HG03280 (cell line): ENCODE measurements around the gene LMO3.
"Not testable (repeated sequence)": the region's sequence is repeated elsewhere in the genome, so short reads cannot be mapped to it uniquely, and the experiment has no call there.

Experiments
- ATAC-seq: cut with Tn5 transposase; IDR thresholded peaks from one replicate; pipeline ENCODE4 v1.9.1; 2021; ENCODE audit warnings: mild to moderate bottlenecking, moderate library complexity; ENCODE audit not compliant: unreplicated experiment

LMO3 gene

GRCh38 chr12:16553457-16553856, 52.5 kb downstream of the LMO3 start:
- no peak for ATAC-seq

GRCh38 chr12:16552301-16552700, 53.7 kb downstream of the LMO3 start:
- ATAC-seq: no peak

DNA sequence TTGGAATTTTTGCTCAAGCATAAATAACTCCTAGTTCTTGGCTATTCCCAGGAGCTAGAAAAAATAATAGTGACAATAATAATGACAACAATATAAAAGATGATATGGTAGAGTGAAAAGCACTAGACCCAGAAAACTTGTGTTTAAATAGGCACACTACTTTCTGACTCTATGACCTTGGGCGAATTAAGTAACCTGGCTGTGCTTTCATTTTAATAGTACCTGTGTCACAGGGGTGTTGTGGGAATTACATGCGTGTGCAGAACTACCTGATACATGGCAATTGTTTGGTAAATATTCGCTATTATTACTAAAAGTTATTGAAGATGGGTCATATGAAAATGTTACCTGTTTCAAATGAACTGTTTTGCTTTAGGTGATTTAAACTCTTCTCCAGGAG, 60.1 kb downstream of the LMO3 start:
- ATAC-seq: no peak

DNA sequence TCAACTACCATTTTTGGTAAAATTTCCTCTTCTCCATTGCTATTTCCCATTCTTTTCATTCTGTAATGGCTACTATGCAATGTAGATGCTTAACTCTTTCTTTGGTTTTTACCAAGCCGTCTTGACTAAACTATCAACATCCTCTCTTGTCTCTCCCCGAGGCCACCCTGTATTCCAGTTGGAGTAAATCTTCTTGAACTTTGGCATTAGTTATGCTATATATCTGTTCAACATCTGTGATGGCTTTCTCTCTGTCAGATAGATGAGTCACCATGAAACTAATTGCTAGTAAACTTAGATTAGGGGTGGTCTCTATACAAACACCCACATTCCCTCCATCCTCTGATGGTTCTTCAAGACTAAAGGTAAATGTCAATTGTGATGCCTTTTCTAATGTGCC, 63.4 kb downstream of the LMO3 start:
- no peak for ATAC-seq

GRCh38 chr12:16537652-16538051, 68.3 kb downstream of the LMO3 start:
- not testable (repeated sequence) for ATAC-seq

DNA sequence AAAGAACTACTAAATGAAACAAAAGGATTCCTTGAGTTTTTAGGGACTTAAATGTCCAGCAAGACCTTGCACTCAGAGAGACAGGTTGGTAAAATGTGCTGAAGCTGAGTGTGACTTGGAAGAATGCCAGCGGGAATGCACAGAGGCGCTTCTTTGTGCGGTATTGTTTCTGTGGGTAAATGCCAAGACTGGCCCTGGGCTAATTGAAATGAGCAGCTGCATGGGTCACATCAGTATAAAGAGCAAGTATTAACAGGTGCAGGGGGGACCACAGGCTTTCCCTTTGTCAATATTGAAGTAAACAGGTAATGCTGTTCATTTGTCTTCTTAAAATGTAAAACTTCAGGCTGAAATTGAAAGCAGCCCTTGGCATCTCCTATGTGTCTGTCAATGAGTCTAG, 74.3 kb downstream of the LMO3 start:
- no peak for ATAC-seq

DNA sequence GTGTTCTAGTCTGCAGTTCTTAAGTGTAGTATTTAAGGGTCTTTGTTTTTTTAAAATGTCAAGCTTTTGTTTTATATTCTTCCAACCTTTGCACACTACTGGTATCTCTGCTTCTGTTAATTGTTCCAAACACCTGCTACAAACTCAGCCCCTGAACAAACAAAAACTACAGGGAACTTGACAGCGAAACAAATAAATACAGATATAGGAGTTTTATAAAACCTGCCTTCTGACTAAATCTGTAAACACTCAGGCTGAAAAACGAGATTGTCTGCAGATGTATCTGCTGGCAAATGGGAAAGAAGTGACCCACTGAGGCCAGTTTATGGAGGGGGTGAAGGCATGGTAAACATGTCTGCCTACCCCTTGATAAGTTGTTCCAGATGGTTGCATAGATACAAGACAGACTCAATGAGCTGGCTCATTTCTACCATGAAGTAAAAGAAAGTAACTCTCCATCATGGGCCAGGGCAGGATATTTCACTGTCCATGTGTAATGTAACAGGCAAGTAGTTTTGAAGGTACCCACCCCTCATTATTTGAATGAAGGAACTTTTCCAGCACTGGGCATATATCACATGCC, 75.6 kb downstream of the LMO3 start:
- no peak for ATAC-seq

DNA sequence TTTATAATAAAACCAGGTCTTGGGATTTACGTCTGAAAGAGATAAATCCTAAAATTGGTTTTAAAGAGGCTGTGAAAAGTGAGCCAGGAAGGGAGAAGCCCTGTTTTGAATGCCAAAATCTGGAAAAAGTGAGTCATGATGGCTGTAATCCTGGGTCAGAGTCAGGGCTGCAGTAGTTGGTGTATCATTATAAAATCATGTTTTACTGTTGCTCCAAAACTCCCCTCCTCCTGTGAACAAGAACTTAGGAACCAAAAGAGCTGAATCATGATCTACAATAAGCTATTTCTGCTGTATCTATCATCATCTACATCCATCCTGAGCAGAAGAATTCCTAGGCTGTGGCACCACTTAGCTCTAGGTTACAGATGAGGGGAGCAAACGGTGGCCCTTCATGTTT, 79.3 kb downstream of the LMO3 start:
- ATAC-seq: no peak

GRCh38 chr12:16524378-16524777, 81.6 kb downstream of the LMO3 start:
- no peak for ATAC-seq

- ATAC-seq: no peak
Measured at GRCh38 chr12:16523951-16524331, 82.0 kb downstream of the LMO3 start.

DNA sequence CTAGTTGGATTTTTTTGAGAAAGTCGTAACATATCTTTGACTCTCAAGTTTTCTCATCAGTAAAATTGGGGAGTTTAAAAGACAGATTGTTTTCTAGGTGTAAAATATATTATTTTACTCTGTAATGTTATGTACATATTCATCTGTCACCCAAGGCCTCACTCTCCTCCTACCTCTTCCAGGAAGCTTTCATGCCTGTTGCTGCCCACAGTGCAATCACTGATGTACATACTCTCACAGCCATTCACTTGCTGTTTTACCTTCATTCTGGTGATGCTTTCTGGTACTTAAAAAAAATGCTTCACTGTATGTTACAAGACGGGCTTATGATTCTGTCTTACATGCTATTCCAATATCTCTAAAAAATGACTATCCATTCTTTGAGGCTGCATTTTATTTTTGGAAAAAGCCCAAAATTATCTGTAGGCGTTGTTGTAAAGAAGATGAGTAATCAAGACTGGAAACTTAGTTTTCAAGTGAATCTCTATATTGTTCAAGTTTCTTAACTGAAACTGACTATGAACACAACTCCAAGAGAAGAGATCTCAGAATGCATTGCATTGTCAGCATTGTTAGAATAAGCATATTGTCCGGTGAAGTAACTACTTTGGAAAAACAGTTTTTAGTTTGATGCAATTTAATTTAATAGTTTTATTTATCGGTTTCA, 82.5 kb downstream of the LMO3 start:
- no peak for ATAC-seq

DNA sequence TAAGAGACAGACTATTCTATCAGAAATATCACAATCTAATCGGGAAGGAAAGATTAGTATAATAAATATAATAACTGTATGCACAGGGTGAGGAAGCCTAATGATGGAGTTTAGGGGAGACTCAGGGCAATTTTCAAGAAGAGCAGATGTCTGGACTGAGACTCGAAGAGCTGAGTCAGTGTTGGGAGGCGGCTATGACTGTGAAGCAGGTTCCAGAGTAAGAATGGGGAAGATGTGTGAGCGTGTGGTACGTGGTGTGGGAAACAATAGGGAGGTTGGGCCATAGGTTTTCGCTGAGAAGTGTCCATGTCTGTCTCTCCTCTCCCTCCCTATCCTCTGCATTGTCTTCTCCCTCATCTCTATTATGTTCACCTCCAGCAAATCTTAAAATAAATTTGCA, 85.6 kb downstream of the LMO3 start:
- no peak for ATAC-seq

DNA sequence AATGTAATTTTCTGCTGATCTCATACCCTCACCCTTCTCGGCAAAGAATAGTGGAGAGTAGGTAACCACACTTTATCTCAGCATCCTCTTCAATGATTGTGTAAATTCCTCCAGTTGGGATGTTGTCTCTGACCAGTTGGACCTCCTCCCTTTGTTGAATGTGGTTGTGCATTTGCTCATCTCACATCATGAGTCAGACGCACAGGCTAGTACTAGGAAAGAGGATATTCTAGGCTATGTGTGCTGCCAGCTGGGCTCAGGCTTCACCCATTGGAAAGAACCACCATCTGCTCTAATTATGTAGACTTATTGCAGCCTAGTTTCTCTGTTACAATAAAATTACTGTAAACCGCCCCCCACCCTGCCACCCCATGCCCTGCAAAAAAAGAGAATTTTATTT, 90.3 kb downstream of the LMO3 start:
- ATAC-seq: no peak

GRCh38 chr12:16513231-16513630, 92.7 kb downstream of the LMO3 start:
- no peak for ATAC-seq

DNA sequence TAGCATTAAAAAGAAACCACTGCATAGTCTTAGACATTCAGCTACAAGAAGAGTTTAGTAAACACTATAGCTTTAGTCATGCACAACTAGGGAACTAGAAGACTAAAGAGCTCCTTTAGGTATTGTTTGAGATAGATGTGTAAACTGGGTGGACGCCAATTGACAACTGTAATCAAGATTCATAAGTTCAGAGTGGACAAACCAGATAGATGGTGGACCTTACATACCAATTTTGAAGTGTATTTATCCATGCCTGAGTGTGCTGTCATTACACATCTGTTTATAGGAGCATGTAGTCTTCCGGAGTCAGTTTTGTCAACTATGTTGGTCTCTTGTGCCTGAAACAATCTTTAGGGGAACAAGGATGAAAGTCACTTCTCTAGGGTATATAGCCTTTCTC, 96.6 kb downstream of the LMO3 start:
- ATAC-seq: no peak

GRCh38 chr12:16506394-16506793, 99.6 kb downstream of the LMO3 start:
- ATAC-seq: no peak

- ATAC-seq: no peak
Measured at GRCh38 chr12:16504200-16504599, 101.8 kb downstream of the LMO3 start.

- ATAC-seq: no peak
Measured at GRCh38 chr12:16499611-16500010, 106.4 kb downstream of the LMO3 start.
